Heart left ventricle (tissue), 16 donors: Measurements from ENCODE around the gene SMPD1. TPM values are rescaled to one million over a fixed set of nuclear protein-coding genes. Genes with fewer than 3 reads are reported as not detected.

Experiments
- ATAC-seq, 4 donors: fragments of 200-7000 bp; cut with Tn5 transposase; one replicate each; pipeline ENCODE4 v1.9.1; 2020 to 2022; ENCODE audit warnings: moderate library complexity in 4 of 4, mild to moderate bottlenecking in 3 of 4, moderate number of reproducible peaks in 1 of 4
- DNase-seq, 5 donors: peaks; one replicate each; pipeline ENCODE4 v3.0.0-alpha.2; 2020
- H3K27ac ChIP-seq, 12 donors: fragments of 200-600 bp; sonication (generic) in 4 of 12; one replicate each; pipeline versions ENCODE4 v1.5.0 to v1.8.0; 2016 to 2022; ENCODE audit warnings: mild to moderate bottlenecking in 2 of 12
- H3K27me3 ChIP-seq, 9 donors: fragments of 200-600 bp; sonication (generic) in 2 of 9; one replicate each; pipeline versions ENCODE4 v1.5.1 to v1.8.0; 2016 to 2022; ENCODE audit warnings: mild to moderate bottlenecking in 3 of 9
- H3K36me3 ChIP-seq, 9 donors: fragments of 200-600 bp; sonication (generic) in 2 of 9; one replicate each; pipeline versions ENCODE4 v1.5.0 to v1.8.0; 2018 to 2022; ENCODE audit warnings: mild to moderate bottlenecking in 2 of 9
- H3K4me1 ChIP-seq, 12 donors: fragments of 200-600 bp; sonication (generic) in 4 of 12; one replicate each; pipeline versions ENCODE4 v1.5.0 to v1.8.0; 2016 to 2022; ENCODE audit warnings: mild to moderate bottlenecking in 3 of 12
- H3K4me3 ChIP-seq, 12 donors: fragments of 200-600 bp; sonication (generic) in 4 of 12; one replicate each; pipeline versions ENCODE4 v1.5.0 to v1.8.0; 2017 to 2022; ENCODE audit warnings: mild to moderate bottlenecking in 9 of 12, moderate library complexity in 4 of 12
- H3K9me3 ChIP-seq, 12 donors: fragments of 200-600 bp; sonication (generic) in 4 of 12; one replicate each; pipeline versions ENCODE4 v1.5.0 to v1.8.0; 2016 to 2022; ENCODE audit warnings: mild to moderate bottlenecking in 1 of 12
- CTCF ChIP-seq, 12 donors: fragments of 200-600 bp; sonication (generic) in 4 of 12; IDR thresholded peaks; one replicate each; pipeline versions ENCODE4 v1.5.0 to v1.8.0; 2018 to 2022; ENCODE audit warnings: antibody characterized with exemption in 12 of 12, mild to moderate bottlenecking in 5 of 12
- POLR2A ChIP-seq, 2 donors: fragments of 450-650 bp; IDR thresholded peaks; one replicate each; pipeline ENCODE4 v1.6.1; 2017; ENCODE audit warnings: antibody characterized with exemption in 2 of 2, mild to moderate bottlenecking in 2 of 2, moderate library complexity in 2 of 2
- WGBS, 4 donors: extraction: QIAGEN DNeasy Blood & Tissue Kit in 2 of 4; methylation state at CpG; one replicate each; pipeline versions ENCODE4 v1.1.5 to v1.1.7; 2013 to 2018; 5-methylcytosine and 5-hydroxymethylcytosine counted together
- intact Hi-C, 10 donors: fragments of 100-400 bp; cut with DNase I; formaldehyde crosslinking; loops; one replicate each; pipeline versions ENCODE4 v1.11.1 to v1.14.2; 2022
- polyA plus RNA-seq, 2 donors: library from polyadenylated mRNA; stranded (reverse); fragments of 200-250 nt; gene quantifications; one replicate each; pipeline ENCODE4 v1.2.3, GENCODE V29; 2013
- total RNA-seq, 9 donors: library from RNA; depleted of rRNA in 2 of 9; stranded (reverse); fragments of >200 nt in 2 of 9; fragmentation: NEBNext Ultra II Directional in 3 of 9; extraction: Animal tissue kit (Norgen Biotek cat#: 25700) in 3 of 9; gene quantifications; one replicate each; pipeline versions ENCODE4 v1.1.0 to v1.2.4, GENCODE V29; 2016 to 2023
- donor health status: ischemic (EF 13 %, LVEDD 7.1; RV severe dilation, severe dysfunction).
- donor health status: healthy with polysubstance abuse.
- donor health status: DM: no; HTN: yes; CAD: no.
- donor health status: DM: no; HTN: no; CAD: no.
- donor health status: ischemic (EF 25% LVEDD 6.9; RV normal size, moderate dysfunction).
- donor health status: ischemic (EF 25% LVEDD 5.7; RV mildly dilated, moderate dysfunction).
- donor health status: healthy.
- donor health status: DM: yes; HTN: yes; CAD: no.
- donor health status: ischemic (EF 35%, LVEDD 5.7; RV mildly dilated, moderate dysfunction).
- donor health status: nonischemic (EF 11% LVEDD 7.7; RV severe dilation, severe dysfunction).
- donor health status: DM: yes; HTN: yes; CAD: no.
- donor health status: PGD.
- donor health status: ischemic (EF 29% LVEDD 5.4; RV normal size, mild dysfunction).
- donor health status: nonischemic (EF 23%, LVEDD 6.1; RV moderate dilation, normal function).

Gene SMPD1
- total and polyA plus RNA-seq, 11 donors = 53.8 to 92.3 (median 64.9) TPM

DNA sequence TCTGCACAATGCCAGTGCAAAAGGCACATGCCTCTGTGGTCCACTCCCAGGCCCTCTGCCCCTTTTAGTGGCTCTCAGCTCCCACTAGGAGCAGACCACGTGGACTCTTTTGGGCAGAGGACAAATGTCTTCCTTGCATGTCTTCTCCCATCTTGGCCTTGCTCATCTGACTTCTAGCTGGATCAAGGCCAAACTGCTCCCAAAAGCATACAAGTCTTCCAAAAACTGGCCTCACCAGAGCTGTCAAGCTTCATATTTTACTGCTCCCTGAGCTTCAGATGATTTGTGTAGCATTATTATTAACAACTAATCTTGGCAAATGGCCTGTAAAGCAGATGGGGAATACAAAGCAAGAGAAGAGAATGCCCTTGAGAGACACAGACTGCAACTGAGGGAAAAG, 6.9 kb downstream of the SMPD1 start:
- H3K36me3 ChIP-seq = peaks cover 0 to 69% (median 46%) of the 10 kb centered on the region in 9 donors

GRCh38 chr11:6397636-6398035, 7.4 kb downstream of the SMPD1 start:
- intact Hi-C loops = loop anchor here in 2 of 10 donors (10.0 kb wide), 2 partner anchors 287 to 307 kb away; partner anchors contain the start of gene MRPL17 (in 1 of the 2)
- H3K27me3 ChIP-seq = no peaks in the 10 kb centered on the region
- peaks cover 0 to 73% (median 47%) of the 10 kb centered on the region in 9 donors for H3K36me3 ChIP-seq
- no peak overlapping the region for H3K4me3 ChIP-seq
- 51 to 57% (median 54%) methylated on average over 3 of the region's 3 CpGs for WGBS, 4 donors
- no peak for DNase-seq
- no peaks in the 10 kb centered on the region for H3K9me3 ChIP-seq
- ATAC-seq = no peak
- H3K4me1 ChIP-seq = peaks cover 0 to 23% (median 5%) of the 10 kb centered on the region in 12 donors
- no peak for TF ChIP-seq POLR2A (IDR thresholded peaks at IDR 0.05)
- no peak for TF ChIP-seq CTCF (IDR thresholded peaks at IDR 0.05)
- peak overlapping the region in 1 of 12 donors; percentile 32 for H3K27ac ChIP-seq

More for the DNA sequence above, 6.9 kb downstream of the SMPD1 start:
- TF ChIP-seq CTCF (IDR thresholded peaks at IDR 0.05) (no peak), POLR2A (IDR thresholded peaks at IDR 0.05) (no peak)
- Histone ChIP-seq H3K27me3 (no peaks in the 10 kb centered on the region), H3K27ac (peak overlapping the region in 1 of 12 donors; percentile 32), H3K9me3 (no peaks in the 10 kb centered on the region), H3K4me3 (no peak overlapping the region), H3K4me1 (peaks cover 0 to 26% (median 4%) of the 10 kb centered on the region in 12 donors)
- ATAC-seq (no peak), DNase-seq (no peak)
- WGBS, 4 donors = 33 to 68% (median 50%) methylated on average over 1 of the region's 1 CpG
- intact Hi-C loops = loop anchor here in 2 of 10 donors (10.0 kb wide), 2 partner anchors 288 to 308 kb away; partner anchors contain the start of gene MRPL17 (in 1 of the 2)

DNA sequence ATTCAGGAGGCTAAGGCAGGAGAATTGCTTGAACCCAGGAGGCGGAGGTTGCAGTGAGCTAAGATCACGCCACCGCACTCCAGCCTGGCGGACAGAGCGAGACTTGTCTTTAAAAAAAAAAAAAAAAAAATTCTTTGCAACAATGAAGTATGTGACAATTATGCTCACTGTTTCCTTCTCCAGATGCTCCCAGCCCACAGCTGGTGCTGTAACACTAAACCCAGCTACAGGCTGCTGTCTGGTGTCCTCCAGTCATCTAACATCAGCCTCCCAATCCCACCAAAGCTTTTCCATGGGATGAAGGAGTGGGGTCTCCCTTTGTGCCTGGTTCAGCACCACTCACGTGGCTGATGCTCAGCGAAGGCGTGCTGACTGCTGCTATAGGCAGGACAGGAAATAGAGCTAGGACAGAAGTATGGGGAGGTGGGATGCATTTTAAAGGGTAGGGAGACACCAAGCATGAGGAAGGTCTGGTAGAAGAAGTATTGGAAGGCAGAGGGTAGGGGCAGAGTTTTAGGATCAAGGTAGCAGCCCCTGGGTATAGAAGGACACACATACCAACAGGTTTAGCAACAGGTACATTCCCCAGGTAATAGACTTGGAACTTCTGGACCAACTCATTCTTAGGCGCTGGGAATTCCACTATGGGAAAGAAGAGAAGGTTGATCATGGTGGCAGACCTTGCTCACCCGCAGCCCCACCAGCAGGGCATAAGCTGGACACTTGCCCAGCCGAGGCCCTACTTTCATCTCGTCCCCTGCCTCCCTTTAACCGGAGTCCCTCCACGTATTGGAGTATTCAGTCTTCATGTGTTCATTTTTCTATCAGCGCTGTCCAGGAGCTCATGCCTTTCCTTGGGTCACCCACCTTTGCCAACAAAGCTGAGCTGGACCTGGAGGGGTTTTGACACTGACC, 10.4 kb downstream of the SMPD1 start:
- 95 to 98% (median 97%) methylated on average over 15 of the region's 15 CpGs for WGBS, 4 donors
- peaks cover 0 to 67% (median 42%) of the 10 kb centered on the region in 9 donors for H3K36me3 ChIP-seq
- H3K27ac ChIP-seq = no peak overlapping the region
- ATAC-seq (no peak), DNase-seq (no peak)
- H3K4me1 ChIP-seq = peaks cover 0 to 18% (median 6%) of the 10 kb centered on the region in 12 donors
- no peak for TF ChIP-seq CTCF (IDR thresholded peaks at IDR 0.05)
- no peak for TF ChIP-seq POLR2A (IDR thresholded peaks at IDR 0.05)
- no peak overlapping the region for H3K4me3 ChIP-seq
- intact Hi-C loops = no loop called here
- no peaks in the 10 kb centered on the region for H3K9me3 ChIP-seq
- no peaks in the 10 kb centered on the region for H3K27me3 ChIP-seq

GRCh38 chr11:6401464-6401863, 11.2 kb downstream of the SMPD1 start:
- WGBS, 4 donors = 47 to 75% (median 64%) methylated on average over 6 to 7 of the region's 7 CpGs

More at GRCh38 chr11:6401464-6401863, 11.2 kb downstream of the SMPD1 start:
- no peaks in the 10 kb centered on the region for H3K9me3 ChIP-seq
- ATAC-seq (peak in 3 of 4 donors; percentile 14 to 41 (median 26)), DNase-seq (no peak)
- peaks cover 0 to 62% (median 36%) of the 10 kb centered on the region in 9 donors for H3K36me3 ChIP-seq
- no peak overlapping the region for H3K27ac ChIP-seq
- H3K4me3 ChIP-seq = no peak overlapping the region
- intact Hi-C loops = no loop called here
- peaks cover 0 to 18% (median 6%) of the 10 kb centered on the region in 12 donors for H3K4me1 ChIP-seq
- no peaks in the 10 kb centered on the region for H3K27me3 ChIP-seq
- TF ChIP-seq CTCF (IDR thresholded peaks at IDR 0.05) (no peak), POLR2A (IDR thresholded peaks at IDR 0.05) (no peak)
